GM19035 (cell line): ENCODE measurements around the gene ERCC5.

ENCODE experiments used
- ATAC-seq: cut with Tn5 transposase; IDR thresholded peaks from one replicate; pipeline ENCODE4 v1.9.1; 2021; ENCODE audit not compliant: unreplicated experiment

ERCC5 gene

DNA sequence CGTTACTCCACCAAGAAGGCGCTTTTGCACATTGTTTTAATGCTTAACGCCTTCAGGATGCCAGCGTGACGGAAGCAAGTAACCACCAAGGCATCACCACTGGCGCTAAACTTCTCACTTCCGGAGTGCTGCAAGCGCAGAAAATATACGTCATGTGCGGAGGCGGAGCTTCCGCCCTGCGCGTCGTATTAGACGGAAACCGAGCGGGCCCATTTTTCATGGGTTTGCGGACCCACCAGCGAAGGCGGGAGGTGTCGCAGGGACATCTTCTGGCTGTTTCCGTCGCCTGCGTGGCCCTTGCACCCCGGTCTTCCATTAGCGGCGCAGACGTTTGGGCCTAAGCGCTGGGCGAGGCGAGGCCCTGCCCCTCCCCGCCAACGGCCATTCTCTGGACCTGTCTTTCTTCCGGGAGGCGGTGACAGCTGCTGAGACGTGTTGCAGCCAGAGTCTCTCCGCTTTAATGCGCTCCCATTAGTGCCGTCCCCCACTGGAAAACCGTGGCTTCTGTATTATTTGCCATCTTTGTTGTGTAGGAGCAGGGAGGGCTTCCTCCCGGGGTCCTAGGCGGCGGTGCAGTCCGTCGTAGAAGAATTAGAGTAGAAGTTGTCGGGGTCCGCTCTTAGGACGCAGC, at the start of gene ERCC5:
Gene ERCC5 (plus strand): TSS at position 403 of the 631 bp plus-strand sequence. CDS start 235 bp downstream, outside the sequence.
- ATAC-seq, result peak; percentile 85

DNA sequence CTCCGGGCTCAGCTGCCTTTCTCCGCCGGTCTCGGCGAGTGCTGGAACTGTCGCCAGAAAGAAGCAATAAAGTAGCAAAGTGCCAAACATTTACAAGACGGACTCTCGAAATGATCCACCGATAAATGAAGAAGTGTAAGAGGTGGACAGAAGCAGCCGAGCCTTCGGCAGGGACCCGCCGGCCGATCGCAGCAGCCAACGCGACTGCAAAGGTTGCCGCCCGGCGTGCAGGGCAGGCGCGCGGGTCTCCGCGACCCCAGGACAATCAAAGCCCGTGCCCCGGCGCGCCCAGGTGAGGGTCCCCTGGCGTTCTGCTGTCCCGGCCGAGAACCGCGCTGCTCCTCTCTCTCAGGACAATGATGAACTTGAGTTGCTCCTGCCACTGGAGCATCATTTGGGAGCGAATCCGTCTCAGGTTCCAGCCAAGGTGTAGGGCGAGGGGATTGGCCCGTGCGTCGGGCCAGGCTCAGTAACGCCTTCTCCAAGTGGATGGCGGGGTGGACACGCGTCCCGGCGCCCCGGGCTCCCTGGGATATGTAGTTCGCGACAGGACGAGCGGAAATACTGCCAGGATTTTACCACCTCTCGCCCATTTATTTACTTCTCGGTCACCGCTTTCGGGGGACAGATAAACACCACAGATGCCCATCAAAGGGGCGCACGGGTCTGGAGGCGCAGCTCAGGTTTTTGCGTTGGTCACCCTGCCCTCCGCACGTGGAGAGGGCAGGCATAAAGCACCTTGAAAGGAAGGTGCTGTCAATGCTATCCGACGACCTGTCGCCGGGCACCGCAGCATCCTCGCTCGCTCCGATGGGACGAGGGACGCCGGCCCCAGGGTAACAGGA, 47.0 kb upstream of the ERCC5 start, which contains the start of the genes BIVM and POGLUT2:
Gene BIVM (plus strand): TSS at position 539 of the 845 bp plus-strand sequence. CDS start 8,149 bp downstream, outside the sequence.
Gene POGLUT2 (minus strand): TSS at position 396 of the 845 bp plus-strand sequence. CDS start 306 bp downstream, at position 90.
- peak; percentile 80 for ATAC-seq

DNA sequence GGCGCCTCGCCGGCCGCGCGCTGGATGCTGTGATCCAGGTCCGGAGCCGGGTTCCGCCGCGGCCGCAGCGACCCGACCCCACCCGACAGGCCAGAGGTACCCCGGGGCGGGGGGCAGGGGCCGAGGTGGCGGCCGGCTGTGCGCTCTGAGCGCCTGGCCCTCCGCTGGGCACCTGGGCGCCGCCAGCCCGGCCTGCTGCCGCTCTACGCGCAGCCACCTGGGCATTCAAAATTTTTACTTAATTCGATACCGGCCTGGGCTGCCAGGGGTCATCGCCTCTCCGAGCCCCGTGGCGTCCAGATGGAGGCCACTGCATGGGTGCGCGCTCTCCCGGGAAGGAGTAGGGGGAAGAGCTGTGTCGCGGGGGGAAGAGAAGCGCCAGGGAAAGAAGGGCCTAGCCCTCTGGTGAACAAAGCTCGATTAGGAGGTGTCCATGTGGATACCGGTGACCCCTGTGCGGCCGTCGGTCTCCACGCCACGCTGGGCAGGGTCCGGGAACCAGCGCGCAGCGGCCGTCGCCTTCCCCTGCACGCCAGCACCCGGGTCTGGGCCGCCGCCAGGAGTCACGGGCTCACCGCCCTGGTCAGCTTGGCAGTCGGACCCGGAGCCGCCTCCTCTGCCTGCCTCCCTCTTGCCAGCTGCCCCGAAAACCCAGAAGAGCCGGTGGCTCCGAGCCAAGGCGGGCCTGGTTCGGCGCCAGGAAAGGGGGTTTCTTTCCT, 46.2 kb upstream of the ERCC5 start:
- ATAC-seq, result peak; percentile 9

DNA sequence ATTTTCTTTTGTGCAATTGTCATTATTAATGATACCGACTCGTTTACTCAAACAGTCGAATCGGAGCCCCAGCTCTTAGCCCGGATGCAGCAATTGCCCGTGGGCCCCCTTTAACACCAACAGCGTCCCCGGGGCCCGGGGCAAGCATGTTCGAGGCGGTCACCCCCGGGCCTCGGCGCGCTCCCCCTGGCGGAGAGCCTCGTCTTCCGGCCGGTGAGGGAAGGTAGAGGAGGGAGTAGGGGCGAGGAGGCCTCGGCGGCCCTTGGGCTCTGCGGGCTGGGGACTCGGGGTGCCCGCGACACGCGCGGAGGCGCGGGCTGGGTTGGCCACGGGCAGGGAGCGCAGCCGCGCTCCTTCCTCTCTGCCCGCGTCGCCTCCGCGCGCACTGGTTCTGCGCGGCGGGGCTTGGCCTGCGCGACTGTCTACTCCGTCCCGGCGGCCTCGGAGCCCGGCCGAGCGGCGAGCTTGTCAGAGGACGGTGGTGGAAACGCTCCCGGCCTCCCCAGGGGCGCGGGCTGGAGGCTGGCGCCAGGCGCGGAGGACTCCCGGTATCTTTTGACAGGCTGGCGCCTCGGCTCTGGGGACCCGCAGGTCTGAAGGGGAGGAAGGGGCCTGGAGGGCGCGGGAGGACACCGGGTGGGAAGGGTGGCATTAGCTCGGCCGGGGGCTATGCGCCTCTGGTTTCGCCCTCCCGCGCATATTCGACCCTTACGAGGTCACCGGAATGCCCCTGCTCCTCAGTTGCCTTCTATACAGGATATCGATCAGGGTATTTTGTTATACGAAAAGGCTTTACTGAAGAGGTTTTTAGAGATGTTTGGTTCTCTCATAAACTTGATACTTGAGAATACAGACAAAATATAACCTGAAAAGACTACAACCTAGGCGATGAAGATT, 45.4 kb upstream of the ERCC5 start:
- peak; percentile 78 for ATAC-seq

DNA sequence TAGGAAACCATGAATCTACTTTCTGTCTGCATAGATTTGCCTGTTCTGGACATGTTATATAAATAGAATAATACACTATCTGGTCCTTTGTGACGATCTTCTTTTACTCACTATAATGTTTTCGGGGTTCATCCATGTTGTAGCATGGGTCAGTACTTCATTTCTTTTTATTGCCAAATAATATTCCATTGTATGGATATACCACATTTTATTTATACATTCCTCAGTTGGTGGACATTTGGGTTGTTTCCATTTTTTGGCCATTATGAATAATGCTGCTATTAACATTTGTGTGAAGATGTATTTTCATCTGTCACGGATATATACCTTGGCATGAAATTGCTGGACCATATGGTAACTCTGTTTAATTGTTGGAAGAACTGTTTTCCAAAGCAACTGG, 40.2 kb upstream of the ERCC5 start:
- no peak for ATAC-seq

DNA sequence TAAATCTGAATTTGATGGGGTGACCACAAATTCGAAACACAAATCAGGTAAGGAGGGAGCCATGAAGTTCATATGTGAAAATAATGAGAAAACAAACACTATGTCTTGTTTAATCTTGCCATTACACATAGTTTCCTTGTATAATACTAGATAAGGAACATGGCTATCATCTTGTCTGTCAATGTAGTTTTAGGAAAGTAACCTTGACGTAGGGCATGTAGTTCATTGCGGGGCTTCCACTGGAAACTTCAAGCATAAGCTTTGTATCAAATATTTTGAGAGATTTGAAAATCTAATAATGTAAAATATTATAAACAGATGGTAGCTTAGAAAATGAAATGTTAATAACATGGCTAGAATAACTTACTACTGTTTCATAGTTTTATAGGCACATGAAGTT, 38.1 kb upstream of the ERCC5 start:
- no peak for ATAC-seq

DNA sequence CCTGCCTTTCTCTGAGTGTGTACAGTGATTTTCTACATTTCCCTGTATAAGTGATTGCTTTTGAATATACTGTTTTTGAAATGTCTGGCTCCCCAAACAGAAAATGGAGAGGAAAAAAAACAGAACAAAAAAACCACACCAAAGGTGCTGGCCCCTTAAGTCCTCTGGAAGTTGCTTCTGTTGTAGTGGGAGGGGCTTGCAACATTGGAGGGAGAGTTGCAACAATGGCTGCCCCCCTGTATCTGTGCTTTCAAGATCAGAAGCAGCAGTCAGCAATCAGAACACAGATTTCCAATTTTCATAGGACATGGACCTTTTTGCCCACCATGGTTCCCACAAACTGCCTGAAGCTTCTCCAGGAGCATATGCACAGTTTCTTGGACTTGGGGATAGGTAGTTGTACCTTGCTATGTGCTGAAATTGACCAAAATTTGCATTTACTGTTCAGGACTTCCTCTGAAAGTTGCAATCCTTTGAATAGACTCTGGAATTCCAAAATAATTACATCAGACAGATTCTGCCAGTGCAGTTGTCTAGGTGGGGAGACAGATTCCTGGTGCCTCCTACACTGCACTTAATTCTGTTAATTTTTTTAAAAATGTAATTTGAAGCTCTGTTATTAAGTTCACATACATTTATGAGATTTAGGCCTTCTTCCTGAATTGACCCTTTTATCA, 33.1 kb upstream of the ERCC5 start:
- no peak for ATAC-seq

DNA sequence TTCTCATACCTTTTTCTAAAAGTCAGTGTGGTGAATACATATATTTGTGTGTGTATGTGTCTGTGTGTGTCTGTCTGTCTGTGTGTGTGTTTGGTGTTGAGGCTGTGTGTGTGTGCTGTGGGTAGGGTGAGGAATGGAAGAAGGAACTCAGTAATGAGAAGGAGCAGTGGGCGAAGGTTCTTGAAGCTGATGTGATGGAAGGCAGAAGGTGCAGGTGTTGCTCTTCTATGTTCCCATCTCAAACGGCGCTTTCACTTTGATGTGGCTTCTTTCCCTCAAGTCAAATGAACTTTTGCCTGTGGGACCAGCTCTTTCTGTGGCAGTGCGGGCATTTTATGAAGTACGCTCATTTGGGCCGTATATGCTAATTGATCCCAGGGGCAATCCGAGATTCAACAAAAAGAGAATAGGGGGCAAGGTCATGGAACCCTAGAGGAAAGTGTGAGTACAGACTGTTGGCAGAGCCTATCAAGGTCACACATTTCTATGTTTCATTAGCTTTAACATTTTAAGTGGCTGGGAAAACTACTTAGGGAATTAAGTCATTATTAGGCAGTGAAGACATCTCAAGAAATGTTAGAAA, 31.7 kb upstream of the ERCC5 start:
- ATAC-seq, result no peak

DNA sequence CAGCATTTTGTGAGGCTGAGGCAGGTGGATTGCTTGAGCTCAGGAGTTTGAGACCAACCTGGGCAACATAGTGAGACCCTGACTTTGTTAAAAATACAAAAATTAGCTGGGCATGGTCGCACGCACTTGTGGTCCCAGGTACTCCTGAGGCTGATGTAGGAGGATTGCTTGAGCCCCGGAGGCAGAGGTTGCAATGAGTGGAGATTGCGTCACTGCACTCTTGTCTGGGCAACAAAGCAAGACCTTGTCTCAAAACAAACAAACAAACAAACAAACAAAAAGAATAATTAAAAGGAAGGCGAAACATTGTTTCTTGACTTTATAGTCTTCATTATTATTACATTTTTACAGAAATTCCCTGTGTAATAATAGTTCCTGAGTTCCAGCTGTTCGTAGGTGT, 31.0 kb upstream of the ERCC5 start:
- ATAC-seq, result no peak

DNA sequence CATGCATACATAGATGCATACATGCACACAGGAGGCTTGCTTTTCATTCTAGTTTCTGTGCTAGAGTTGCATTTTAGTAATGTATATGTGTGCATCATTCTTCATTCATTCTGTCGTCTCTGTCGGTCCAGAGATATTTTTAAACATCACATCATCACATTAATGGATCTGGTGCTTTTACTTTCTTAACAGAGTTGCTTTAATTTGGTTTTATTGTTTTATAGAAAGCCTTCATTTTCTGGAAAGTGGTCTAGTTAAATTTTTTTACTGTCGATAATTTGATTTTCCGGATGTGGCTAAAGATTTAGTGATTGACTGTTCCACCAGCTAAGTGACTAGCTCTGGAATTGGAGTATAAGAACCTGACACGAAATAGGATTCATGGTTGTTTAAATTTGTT, 30.0 kb upstream of the ERCC5 start:
- ATAC-seq, result no peak

DNA sequence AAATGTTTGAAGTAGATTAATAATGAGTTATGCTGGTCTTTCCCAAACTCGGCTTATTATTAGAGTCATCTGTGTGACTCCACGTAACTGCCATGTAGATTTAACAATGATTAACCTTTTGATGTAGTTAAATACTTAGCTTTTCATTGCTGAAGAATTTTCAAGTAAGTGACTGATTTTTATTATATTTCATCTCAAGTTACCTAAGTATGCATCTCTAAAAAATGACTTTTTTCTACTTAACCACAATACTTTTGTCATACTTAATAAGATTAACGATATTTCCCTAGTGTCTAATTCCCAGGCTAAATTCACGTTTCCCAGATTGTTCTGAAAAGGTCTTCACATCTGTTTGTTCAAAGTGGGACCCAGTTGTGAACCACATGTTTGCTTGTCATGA, 29.1 kb upstream of the ERCC5 start:
- no peak for ATAC-seq

DNA sequence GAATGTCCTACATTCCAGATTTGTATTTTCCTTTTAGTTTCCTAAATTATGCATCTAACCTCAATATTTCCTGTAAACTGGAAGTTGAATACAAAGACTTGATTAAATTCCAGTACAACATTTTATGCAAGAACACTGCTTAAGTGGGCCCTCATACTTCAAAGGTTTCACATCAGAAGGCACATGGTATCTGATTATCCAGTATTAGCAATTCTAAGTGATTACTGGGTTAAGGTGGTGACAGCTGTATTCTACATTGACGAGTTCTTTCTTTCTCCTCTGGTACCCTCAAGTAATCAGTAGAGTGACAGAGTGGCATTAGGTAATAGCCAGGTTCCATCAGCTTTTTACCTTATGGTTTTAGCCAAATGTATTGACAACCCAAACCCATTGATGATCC, 28.6 kb upstream of the ERCC5 start:
- no peak for ATAC-seq

DNA sequence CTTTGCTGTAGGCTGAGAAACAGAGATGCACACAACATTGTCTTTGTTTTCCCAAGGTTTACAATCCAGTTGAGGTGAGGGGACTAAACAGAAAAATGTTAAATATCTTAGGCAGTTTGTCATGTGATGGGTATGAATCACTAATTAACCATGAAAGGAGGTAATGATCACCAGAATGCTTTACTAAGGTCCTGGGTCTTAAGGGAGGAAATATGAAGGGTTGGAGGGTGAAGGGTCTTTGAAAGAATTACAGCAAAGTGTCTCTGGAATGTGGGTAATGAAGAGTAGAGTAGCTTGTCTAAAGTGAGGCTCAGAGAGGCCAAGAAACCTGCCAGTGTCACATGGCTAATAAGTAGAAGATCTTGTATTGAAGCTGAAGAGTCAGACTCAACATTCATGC, 27.9 kb upstream of the ERCC5 start:
- ATAC-seq, result no peak

DNA sequence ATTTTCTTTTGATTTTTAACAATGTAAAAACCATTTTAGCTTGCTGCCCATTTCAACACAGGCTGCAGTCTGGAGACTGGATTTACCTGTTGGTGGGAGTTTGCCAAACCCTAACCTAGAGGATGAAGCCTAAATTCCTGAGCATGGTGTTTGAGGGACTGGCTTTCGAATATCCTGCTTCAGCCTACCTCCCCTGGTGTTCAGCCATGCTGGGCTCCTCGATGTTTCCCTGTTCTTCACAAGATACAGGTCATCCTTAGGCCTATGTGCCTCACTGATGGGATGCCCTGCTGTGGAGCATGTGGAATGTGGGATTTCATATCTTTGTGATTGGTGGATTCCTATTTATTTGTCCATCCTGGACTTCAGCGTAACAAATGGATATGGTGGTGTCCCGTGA, 20.4 kb upstream of the ERCC5 start:
- no peak for ATAC-seq

DNA sequence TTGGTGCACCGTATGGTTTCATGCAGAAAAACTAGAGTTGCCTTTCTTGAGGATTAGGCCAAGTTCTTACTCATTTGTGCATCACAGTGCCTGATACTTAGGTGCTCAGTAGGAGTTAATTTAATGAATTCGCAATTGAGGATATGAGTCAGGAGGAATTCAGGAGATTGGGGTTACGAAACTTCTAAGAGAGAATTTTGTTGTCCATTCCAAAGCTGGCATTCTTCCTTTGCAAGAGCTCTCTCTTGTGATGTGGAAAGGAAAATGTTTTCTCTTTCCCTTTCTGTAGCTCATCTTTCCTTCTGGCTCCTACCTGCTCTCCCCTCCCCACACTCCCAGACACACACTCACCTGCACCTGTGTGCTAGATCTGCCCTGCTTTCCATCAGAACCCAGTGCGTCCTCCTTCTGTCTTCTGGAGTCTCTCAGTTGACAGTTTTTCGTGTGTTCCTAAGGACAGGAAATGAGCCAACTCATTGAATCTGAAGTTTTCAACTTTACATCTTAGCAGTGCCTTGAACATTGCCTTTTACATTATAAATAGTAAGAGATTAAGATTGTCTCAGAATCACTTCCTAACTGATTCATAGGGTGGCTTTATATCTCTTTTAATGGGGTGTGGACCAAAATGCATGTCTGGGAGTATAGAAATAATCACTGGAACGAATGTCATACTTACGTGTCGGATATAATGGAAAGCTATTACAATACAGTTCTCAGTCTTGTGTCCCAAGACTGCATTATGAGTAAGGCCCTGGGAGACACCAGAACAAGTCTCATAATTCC, 19.7 kb upstream of the ERCC5 start:
- no peak for ATAC-seq

DNA sequence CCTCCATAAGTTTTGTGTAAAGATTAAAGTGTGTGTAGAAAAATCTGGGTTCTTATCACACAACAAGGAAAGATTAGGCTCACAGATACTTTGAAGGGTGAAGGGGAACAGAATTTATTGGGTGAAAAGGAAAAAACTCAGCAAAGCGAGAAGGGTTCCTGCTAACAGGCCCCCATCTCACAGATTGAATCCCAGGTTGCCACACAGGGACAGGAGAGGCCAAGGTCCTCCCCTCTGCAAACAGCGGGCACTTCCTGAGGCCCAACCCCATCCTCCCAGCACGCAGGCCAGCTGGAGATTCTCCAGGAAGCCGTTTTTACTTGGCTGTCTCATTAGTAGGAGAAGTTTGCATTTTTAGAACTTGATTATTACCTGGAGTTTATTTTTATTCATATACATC, 15.2 kb upstream of the ERCC5 start:
- ATAC-seq, result no peak

DNA sequence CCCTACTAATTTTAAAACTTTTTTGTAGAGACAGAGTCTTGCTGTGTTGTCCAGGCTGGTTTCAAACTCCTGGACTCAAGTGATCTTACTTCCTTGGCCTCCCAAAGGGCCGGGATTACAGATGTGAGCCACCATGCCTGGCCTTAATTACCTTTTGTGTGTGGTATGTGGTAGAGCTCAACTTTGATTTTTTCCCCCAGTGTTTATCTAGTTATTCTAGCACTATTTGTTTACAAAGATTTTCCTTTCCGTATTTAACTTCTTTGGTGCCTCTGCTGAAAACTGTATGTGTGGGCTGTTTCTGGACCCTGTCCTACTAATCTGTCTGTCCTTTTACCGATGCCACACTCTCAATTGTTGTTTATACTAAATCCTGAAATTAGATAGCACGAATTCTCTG, 9.4 kb upstream of the ERCC5 start:
- ATAC-seq, result no peak

DNA sequence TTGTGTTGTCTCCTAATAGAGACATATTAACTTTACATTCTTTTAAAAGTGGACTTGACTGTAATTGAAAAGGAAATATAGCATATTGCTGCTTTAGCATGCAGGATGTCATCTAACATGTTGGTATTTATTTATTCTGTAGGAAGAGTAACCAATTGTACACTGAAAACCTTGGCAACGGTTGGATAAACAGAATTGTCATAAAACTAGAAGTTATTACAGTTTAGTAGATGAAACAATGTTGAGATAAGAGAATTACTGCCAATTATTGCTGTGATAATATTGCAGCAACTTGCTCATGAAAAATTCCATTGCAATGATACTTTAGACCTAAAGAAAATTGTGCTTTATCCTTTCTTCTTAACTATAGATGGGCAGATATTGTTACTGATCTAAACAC, 7.6 kb upstream of the ERCC5 start:
- no peak for ATAC-seq

DNA sequence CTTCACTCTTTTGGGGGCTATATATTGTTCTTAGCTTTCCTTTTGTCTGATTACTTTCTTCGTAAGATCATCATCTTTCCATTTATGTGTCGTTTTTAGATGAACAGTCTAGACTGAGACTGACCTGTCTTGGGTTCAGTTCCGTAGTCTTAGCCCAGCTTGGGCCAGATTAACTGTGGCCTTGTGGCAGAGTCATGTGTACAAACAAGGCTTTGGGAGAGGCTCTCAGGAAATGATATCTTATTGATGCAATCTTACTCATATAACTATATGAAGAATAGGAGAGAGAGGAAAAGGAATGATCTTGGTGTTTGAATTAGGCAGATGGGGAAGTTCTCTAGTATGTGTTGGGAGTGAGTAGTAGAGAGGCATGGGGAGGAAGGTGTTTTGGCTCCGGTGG, 6.8 kb upstream of the ERCC5 start:
- ATAC-seq, result no peak
